Neural progenitor cell (in vitro differentiated cells): Measurements from ENCODE around the gene ZNF263.

ENCODE experiments used
- EZH2 ChIP-seq: fragments of 200-600 bp; sonication (generic); IDR thresholded peaks from 2 replicates; pipeline ENCODE4 v1.6.1; 2017; ENCODE audit warnings: antibody characterized with exemption, mild to moderate bottlenecking, moderate library complexity
- EZH2phosphoT487 ChIP-seq: fragments of 200-600 bp; sonication (generic); IDR thresholded peaks from 2 replicates; pipeline ENCODE4 v1.6.1; 2017; ENCODE audit warnings: antibody characterized with exemption
- TF ChIP-seq, protein P1 (sequence below): fragments of 200-600 bp; sonication (generic); IDR thresholded peaks from 2 replicates; pipeline ENCODE4 v1.5.1; 2017; ENCODE audit warnings: antibody characterized with exemption, mild to moderate bottlenecking

DNA sequence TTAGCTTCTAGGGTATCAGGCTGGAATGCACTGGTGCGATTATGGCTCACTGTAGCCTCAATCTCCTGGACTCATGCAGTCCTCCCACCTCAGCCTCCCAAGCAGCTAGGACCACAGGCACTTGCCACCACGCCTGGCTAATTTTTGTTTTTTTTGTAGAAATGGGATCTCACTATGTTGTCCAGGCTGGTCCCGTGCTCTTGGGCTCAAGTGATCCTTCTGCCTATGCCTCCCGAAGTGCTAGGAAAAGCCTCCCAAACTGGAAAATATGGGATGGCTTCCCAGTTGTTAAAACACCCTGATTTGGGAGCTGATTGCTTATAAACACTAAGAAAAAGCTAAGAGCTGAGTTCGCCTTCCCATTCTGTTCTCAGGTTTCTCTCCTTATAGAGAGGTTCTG, 6.6 kb upstream of the ZNF263 start:
- TF ChIP-seq, protein P1, sequence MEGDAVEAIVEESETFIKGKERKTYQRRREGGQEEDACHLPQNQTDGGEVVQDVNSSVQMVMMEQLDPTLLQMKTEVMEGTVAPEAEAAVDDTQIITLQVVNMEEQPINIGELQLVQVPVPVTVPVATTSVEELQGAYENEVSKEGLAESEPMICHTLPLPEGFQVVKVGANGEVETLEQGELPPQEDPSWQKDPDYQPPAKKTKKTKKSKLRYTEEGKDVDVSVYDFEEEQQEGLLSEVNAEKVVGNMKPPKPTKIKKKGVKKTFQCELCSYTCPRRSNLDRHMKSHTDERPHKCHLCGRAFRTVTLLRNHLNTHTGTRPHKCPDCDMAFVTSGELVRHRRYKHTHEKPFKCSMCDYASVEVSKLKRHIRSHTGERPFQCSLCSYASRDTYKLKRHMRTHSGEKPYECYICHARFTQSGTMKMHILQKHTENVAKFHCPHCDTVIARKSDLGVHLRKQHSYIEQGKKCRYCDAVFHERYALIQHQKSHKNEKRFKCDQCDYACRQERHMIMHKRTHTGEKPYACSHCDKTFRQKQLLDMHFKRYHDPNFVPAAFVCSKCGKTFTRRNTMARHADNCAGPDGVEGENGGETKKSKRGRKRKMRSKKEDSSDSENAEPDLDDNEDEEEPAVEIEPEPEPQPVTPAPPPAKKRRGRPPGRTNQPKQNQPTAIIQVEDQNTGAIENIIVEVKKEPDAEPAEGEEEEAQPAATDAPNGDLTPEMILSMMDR = no peak
- no peak for TF ChIP-seq EZH2
- TF ChIP-seq EZH2phosphoT487 = no peak
